Measurements from ENCODE around the gene EPS8.
"Not testable (repeated sequence)": the region's sequence is repeated elsewhere in the genome, so short reads cannot be mapped to it uniquely, and the experiment has no call there.

EPS8 gene

DNA sequence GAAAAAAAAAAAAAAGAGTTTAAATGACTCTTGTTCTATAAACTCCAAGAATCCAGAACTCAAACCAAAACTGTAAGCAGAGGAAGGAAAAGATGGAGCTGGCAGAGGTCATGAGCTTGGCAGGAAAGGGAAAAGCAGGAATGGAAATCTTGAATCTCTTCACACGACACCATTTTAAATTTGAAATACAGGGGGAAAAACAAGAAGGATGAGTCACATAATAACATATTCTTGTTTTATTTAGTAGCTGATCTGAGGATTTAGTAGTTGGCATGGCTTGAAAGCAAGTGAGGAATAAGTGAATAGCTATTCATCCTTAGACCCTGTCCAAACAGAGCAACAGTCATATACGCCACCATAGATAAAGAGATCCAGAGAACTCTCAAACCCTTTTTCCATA, 35.0 kb downstream of the EPS8 start:
- no peak for DNase-seq

- no peak for DNase-seq
These were observed 36.4 kb downstream of the EPS8 start for GRCh38 chr12:15752785-15753184.

DNA sequence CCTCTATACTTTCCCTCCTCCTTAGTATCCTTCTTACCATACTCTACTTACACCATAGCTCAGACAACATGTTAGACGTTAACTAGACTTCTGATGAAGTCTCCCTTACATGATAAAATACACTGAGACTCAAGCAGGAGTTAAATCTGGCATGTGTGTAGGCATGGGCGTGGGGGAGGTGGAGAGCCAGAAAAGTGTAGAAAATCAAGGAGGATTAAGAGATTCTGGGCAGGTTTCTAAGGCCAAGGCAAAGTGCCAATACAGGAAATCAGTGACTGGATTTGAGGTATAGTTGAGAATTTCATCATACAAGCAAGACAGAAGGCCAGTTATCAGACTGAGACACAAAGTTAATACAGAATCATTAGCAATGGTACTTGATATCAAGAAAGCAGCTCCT, 37.4 kb downstream of the EPS8 start:
- no peak for DNase-seq

GRCh38 chr12:15749937-15750336, 39.3 kb downstream of the EPS8 start:
- DNase-seq = no peak

DNA sequence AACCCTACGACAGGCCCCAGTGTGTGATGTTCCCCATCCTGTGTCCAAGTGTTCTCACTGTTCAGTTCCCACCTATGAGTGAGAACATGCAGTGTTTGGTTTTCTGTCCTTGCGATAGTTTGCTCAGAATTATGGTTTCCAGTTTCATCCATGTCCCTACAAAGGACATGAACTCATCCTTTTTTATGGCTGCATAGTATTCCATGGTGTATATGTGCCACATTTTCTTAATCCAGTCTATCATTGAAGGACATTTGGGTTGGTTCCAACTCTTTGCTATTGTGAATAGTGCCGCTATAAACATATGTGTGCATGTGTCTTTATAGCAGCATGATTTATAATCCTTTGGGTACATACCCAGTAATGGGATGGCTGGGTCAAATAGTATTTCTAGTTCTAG, 47.3 kb downstream of the EPS8 start:
- DNase-seq = not testable (repeated sequence)

GRCh38 chr12:15741082-15741481, 48.1 kb downstream of the EPS8 start:
- DNase-seq = no peak

DNA sequence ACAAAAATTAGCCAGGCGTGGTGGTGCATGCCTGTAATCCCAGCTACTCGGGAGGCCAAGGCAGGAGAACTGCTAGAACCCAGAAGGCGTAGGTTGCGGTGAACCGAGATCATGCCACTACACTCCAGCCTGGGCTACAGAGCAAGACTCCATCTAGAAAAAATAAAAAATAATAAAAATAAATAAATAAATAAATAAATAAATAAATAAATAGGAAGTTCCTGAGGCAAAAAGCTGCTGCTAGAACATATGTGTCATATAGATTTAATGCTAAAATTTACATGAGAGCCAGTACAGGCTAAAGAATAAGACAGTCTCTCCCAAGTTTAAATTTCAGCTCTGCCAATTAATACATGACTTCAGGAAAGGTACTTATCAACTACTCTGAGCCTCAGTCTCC, 48.8 kb downstream of the EPS8 start:
- DNase-seq = not testable (repeated sequence)

- DNase-seq = no peak
These were observed 50.7 kb downstream of the EPS8 start for GRCh38 chr12:15738438-15739015.

DNA sequence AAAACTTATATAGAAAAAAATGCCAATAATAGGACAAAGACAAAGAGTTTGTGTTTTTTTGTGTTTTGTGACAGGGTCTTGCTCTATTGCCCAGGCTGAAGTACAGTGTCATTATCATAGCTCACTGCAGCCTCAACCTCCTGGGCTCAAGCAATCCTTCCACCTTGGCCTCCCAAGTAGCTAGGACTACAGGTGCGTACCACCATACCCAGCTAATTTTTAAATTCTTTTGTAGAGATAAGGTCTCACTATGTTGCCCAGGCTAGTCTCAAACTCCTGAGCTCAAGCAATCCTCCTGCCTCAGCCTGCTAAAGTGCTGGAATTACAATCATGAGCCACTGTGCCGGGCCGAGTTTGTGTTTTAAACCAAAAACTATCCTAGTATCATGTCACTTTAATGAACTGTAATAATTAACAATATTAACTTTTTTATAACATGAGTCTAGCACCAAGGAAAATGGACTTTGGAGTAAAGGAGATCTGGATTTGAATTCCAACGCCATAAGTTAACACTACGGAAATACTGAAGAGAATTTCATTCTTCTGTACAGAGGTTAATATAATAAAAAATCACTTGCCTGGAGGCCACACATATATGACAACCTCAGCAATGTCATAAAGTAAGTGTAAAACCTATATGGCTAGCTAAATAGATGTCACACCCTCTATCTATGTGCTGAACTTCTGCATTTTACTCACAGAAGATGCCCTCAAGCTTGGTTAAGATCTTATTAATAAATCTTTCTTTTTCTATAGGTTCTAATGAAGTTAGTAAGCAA, 53.2 kb downstream of the EPS8 start:
- DNase-seq = no peak

DNA sequence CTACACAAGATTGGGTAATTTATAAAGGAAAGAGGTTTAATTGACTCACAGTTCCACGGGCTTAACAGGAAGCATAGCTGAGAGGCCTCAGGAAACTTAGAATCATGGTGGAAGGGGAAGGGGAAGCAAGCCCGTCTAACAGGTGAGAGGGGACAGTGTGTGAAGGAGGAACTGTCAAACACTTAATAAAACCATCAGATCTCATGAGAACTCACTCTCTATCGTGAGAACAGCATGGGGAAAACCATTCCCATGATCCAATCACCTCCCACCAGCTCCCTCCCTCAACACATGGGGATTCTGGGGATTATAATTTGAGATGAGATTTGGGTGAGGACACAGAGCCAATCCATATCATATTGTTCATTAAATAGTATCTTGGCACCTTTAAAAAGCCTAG, 56.1 kb downstream of the EPS8 start:
- DNase-seq = no peak

DNA sequence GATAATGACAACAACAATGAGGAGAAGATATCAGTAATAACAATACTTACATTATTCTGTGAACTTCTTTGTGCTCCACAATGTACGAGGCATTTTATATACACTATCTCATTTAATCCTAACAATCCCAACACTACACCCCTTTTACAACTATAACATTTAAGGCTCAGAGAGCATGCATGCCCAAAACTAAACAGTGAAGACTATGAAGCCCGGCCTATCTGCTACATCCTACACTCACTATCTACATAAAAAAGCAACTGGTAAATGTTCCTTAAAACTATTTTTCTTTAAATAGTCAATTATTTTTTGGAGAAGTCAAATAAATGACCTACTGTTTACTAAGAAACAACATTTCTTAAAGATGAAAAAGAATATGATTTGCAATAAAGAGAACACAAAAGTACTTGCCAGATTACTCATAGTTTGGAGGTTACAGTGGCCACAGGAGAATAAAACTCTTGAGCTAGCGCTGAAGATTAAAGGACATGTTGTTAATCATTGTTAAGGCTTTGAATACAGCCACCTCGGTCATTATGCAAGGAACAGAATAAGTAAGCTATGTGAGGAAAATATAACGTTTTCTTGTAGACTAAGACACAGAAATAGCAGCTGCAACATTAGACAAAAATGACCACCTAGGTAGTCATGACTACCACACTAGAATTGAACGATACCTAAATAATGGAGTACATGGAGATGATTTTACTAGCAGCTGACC, 56.7 kb downstream of the EPS8 start:
- no peak for DNase-seq

DNA sequence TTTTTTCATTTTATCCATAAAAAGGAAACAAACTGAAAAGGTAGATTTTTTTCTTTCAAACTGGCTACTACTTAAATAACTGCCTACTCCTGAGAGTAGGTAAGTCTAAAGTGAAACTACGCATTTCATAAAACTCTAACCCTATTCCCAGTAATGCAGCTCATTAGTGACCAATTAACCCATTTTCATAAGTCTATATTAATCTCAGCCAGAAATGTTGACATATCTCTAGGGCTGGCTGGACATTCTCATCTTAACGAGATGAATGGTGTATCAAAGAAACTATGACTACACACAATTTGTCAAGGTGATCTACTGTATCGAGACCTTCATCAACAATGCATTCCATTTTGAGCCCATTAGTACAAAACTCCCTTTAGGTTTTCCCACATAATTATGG, 57.2 kb downstream of the EPS8 start:
- no peak for DNase-seq

GRCh38 chr12:15729097-15729496, 60.1 kb downstream of the EPS8 start:
- no peak for DNase-seq

- peak; percentile 20 for DNase-seq
These were observed 61.0 kb downstream of the EPS8 start for GRCh38 chr12:15728118-15728598.

- no peak for DNase-seq
These were observed 62.4 kb downstream of the EPS8 start for GRCh38 chr12:15726878-15727150.

DNA sequence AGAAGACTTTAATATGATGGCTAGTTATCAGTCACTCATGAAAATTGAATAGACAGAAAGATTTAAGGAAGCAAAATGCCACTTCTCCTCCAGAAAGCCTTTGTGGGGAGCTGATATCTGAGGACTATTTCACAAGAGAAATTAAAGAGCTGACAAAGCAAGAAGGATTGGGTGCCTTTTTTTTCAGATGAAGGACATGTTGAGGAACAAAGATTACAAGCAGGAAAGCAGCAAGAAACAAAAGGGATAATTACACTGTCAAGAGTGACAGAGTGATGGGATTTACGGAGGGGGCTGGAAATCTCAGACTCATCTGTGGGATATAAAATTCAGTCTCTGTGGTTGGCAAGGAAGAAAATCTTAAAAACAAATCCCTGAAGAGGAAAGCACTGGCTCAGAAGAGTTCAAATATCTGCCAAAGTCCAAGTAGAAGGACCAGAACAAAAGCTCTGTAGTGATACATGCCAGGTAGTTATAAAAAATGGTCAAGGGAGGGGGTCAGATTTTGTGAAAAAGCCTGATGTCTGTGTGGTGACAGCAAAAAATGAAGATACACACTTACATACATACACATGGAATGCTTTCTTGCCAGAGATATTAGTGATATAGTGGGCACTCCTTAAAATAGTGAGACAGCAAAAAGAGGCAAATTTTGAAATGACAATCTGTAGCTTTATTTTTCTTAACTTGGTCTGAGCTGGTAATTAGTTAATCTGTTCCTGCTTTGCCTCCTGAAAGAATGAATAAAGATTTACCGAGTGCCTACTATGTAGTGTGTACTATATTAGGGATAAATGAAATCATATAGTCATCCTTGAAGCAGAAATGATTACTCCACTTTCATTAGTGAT, 62.9 kb downstream of the EPS8 start:
- peak; percentile 50 for DNase-seq

- DNase-seq = no peak
These were observed 66.2 kb downstream of the EPS8 start for GRCh38 chr12:15722951-15723350.

DNA sequence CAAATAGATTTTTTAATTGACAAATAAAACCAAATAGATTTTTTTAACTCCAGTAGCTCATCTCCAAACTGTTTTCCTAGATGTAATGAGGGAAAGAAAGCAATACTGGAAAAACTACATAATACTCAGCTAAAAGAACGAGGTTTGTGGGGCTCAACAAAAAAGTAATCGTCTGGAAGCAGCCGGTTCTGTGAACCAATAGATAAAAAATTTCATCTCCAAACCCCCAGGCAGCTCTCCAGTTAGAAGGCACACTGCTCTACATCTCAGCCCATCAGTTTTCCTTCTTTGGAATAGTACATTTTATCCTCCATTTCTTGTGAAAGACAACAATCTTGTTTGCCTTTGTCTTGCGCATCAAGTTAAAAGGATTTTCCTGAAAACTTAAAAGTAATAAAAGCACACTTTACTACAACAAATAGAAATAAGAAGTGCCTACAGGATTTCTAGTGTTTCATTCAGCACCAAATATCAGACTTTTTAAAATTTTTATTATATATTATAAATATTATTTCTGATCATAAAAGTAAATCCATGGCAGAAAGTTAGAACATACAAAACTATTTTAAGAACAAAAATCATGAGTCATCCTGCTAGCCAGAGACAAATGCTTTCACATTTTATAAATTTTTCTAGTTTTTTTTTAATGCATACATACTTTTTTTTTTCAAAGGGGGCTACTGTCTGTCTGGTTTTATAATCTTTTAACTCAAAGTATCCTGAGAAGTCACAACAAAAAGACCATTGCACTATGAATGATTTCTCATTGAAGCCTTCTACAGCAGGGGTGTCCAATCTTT, 67.7 kb downstream of the EPS8 start:
- no peak for DNase-seq

DNA sequence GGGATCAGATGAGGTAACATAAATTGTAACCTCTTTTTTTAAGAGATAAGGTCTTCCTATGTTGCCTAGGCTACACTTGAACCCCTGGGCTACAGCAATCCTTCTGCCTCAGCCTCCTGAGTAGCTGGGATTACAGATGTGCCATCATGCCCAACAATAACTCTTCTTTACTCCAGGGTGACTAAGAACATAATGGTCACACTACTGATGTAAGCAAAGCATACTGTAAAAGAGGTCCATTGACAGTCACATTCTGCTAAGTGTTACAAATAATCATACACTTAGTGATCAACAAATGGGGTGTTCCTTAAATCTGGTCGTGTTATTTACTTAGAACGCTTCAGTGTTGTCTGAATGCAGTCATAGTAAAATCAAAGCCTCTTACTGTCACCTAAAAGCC, 68.9 kb downstream of the EPS8 start:
- DNase-seq = no peak

DNA sequence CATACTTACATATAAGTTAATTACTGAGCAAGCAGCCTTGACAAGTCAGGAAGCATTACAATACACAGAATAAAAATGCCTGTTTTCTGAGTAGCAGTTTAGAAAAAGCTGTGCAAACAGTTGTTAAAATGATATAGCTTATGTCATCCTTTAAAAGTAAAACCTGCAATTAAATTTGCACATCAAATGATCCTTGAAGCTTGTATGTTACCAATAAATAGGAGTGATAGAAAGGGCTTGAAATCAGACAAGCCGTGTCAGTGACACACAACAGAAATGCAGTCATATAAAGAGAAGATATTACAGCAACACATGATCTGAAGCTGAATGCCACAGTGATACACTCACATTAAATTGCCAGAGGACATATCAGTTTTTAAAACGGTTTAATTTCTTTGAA, 70.0 kb downstream of the EPS8 start:
- DNase-seq = no peak

GRCh38 chr12:15717940-15718567, 71.1 kb downstream of the EPS8 start:
- no peak for DNase-seq

DNA sequence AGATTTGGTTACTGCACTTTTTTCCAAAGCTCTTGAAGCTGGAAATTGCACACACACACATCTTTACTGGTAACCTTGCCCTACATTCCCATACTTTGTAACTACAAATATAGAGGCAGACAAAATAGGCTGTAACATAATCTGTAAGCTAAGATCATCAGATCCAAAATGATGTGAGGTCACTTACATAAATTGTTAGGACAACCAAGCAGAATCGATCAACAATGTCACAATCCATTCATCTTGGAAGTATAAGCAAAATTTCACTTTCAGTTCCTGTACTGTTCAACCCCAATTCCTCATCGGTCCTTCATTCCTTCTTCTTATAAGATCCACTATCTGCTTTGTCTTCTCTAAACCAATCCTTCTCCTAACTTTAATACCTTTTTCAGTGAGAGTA, 72.6 kb downstream of the EPS8 start:
- peak; percentile 58 for DNase-seq

Data from inflammatory macrophage treated with lipopolysaccharide for 4 hours (primary cell).